Keratinocyte (primary cell): ENCODE measurements around the gene BCAT1. TPM values are rescaled to one million over a fixed set of nuclear protein-coding genes. Genes with fewer than 3 reads are reported as not detected.

Source experiments
- DNase-seq: peaks from one replicate; pipeline ENCODE4 v3.0.0-alpha.2; 2011; ENCODE audit warnings: low read depth, missing footprints, low spot score
- FAIRE-seq: peaks from 2 replicates; lab custom pipeline; 2011; peaks lifted over from hg19 to GRCh38; lab: Jason Lieb, UNC
- H2AFZ ChIP-seq: 2 replicates; pipeline ENCODE4 v1.6.0; 2012; ENCODE audit warnings: low read length, control low read depth, inconsistent platforms; ENCODE audit not compliant: control insufficient read depth
- H3K27ac ChIP-seq: 2 replicates; pipeline ENCODE4 v1.5.1; 2011; ENCODE audit warnings: low read length; ENCODE audit not compliant: control insufficient read depth, insufficient read depth
- H3K27me3 ChIP-seq: 3 replicates; pipeline ENCODE4 v1.6.0; 2011; ENCODE audit warnings: low read length; ENCODE audit not compliant: control insufficient read depth, insufficient read depth; ENCODE audit errors: extremely low read depth
- H3K36me3 ChIP-seq, 2 experiments: 2 replicates in 1 of 2; 3 replicates in 1 of 2; pipeline ENCODE4 v1.5.1; 2011; ENCODE audit warnings: low read length in 2 of 2, mild to moderate bottlenecking in 1 of 2; ENCODE audit not compliant: control insufficient read depth in 2 of 2, insufficient read depth in 2 of 2; ENCODE audit errors: extremely low read depth in 1 of 2
- H3K4me1 ChIP-seq: 3 replicates; pipeline ENCODE4 v1.5.1; 2011; ENCODE audit warnings: low read length; ENCODE audit not compliant: control insufficient read depth, insufficient read depth; ENCODE audit errors: extremely low read depth
- H3K4me2 ChIP-seq: 3 replicates; pipeline ENCODE4 v1.6.0; 2011; ENCODE audit warnings: low read depth, low read length; ENCODE audit not compliant: control insufficient read depth, insufficient read depth; ENCODE audit errors: extremely low read depth
- H3K4me3 ChIP-seq, 3 experiments: fragments of 200-600 bp in 1 of 3; sonication (generic) in 1 of 3; 2 replicates in 2 of 3; 3 replicates in 1 of 3; pipeline ENCODE4 v1.5.1; 2011 to 2016; ENCODE audit warnings: low read length in 3 of 3, mild to moderate bottlenecking in 3 of 3, control low read depth in 2 of 3, inconsistent platforms in 1 of 3, low read depth in 1 of 3, mixed read lengths in 1 of 3, mixed run types in 1 of 3, moderate library complexity in 1 of 3; ENCODE audit not compliant: control insufficient read depth in 2 of 3, insufficient read depth in 2 of 3; ENCODE audit errors: extremely low read depth in 1 of 3
- H3K79me2 ChIP-seq: 2 replicates; pipeline ENCODE4 v1.6.0; 2012; ENCODE audit warnings: low read length; ENCODE audit not compliant: control insufficient read depth, insufficient read depth
- H3K9ac ChIP-seq: 3 replicates; pipeline ENCODE4 v1.6.0; 2011; ENCODE audit warnings: low read length; ENCODE audit not compliant: control insufficient read depth, insufficient read depth; ENCODE audit errors: extremely low read depth
- H3K9me1 ChIP-seq: 3 replicates; pipeline ENCODE4 v1.6.0; 2011; ENCODE audit warnings: low read length; ENCODE audit not compliant: control insufficient read depth, insufficient read depth; ENCODE audit errors: extremely low read depth
- H3K9me3 ChIP-seq: 2 replicates; pipeline ENCODE4 v1.5.1; 2012; ENCODE audit warnings: low read depth, low read length; ENCODE audit not compliant: control insufficient read depth
- H4K20me1 ChIP-seq: 3 replicates; pipeline ENCODE4 v1.6.0; 2011; ENCODE audit warnings: low read length; ENCODE audit not compliant: control insufficient read depth, insufficient read depth; ENCODE audit errors: extremely low read depth
- CTCF ChIP-seq, 3 experiments: IDR thresholded peaks in 1 of 3; conservative IDR thresholded peaks in 1 of 3; optimal IDR thresholded peaks in 1 of 3; 2 replicates in 2 of 3; 3 replicates in 1 of 3; pipeline versions ENCODE3 to v1.5.1; 2011; ENCODE audit warnings: low read length in 3 of 3, mild to moderate bottlenecking in 3 of 3, moderate library complexity in 2 of 3, control low read depth in 1 of 3, inconsistent platforms in 1 of 3; ENCODE audit not compliant: insufficient read depth in 2 of 3; ENCODE audit errors: extremely low read depth in 1 of 3
- EZH2 ChIP-seq: IDR thresholded peaks from one replicate; pipeline ENCODE4 v1.6.1; 2012; ENCODE audit warnings: inconsistent platforms, mild to moderate bottlenecking, low read length, moderate library complexity
- dilution Hi-C: fragments of 300-500 bp; cut with MboI; formaldehyde crosslinking; loops from one replicate; pipeline ENCODE4 v1.7.0; 2020; ENCODE audit warnings: low sequenced_read_pairs; ENCODE audit not compliant: extremely low pct_ligation_motif_present
- polyA plus RNA-seq, 5 experiments: library from polyadenylated mRNA; depleted of rRNA in 3 of 5; stranded (reverse) in 3 of 5; stranded (forward) in 1 of 5; unstranded in 1 of 5; fragments of >200 nt; gene quantifications; 1 replicate in 1 of 5; 2 replicates in 3 of 5; 3 replicates in 1 of 5; pipeline versions ENCODE4 v1.2.1 to v1.2.3, GENCODE V29; 2011 to 2012; ENCODE audit warnings: missing spikeins in 2 of 5, low read depth in 1 of 5, low replicate concordance in 1 of 5

Gene BCAT1
- polyA plus RNA-seq, 1 donor (not counting 4 experiments of a cell fraction or from before 2014, with no cell fraction given): 6.5 TPM

GRCh38 chr12:24970177-24970576, 21.3 kb upstream of the BCAT1 start:
- DNase-seq (no peak), FAIRE-seq (no peak)

DNA sequence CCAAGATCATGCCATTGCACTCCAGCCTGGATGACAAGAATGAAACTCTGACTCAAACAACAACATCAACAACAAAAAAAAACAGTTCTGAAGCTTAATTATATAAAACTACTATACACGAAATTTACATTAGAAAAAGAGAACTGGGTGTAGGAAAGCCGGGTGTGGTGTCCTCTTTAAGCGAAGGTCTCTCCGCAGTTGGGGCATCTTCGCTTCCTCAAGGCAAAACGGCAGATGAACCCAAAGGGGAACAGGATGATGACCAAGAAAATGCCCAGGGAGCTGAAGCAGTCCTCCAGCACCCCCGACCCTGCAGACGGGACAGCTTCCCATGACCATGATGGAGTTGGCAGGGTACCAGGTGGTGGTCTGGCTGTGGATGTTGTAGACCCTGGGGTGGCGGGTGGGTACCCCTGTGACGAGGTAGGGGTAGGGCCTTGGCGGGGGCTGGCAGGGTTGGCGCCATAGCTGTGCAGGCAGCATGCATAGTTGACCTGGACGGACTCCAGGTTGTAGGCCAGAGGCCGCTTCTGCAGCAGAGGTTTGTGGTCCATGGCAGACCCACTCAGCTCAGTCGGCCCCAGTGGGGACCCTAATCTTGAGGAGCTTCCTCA, 18.2 kb upstream of the BCAT1 start:
- Histone ChIP-seq H3K36me3 (no peaks in the 10 kb centered on the region), H3K9me3 (no peaks in the 10 kb centered on the region), H2AFZ (no peak overlapping the region), H3K4me3 (no peak overlapping the region), H3K79me2 (no peaks in the 10 kb centered on the region), H3K9ac (no peak overlapping the region), H4K20me1 (no peaks in the 10 kb centered on the region), H3K9me1 (no peaks in the 10 kb centered on the region), H3K27ac (no peak overlapping the region), H3K27me3 (no peaks in the 10 kb centered on the region), H3K4me1 (peaks cover 1% of the 10 kb centered on the region), H3K4me2 (no peak overlapping the region)
- DNase-seq: no peak
- FAIRE-seq: no peak
- TF ChIP-seq CTCF (optimal IDR thresholded peaks at IDR 0.05 in 1 of 3, IDR thresholded peaks at IDR 0.05 in 1 of 3, conservative IDR thresholded peaks at IDR 0.05 in 1 of 3; ENCODE audit: extremely low read depth in 1 of 3, insufficient read depth in 2 of 3, low read length in 3 of 3): no peak
- no peak for TF ChIP-seq EZH2
- dilution Hi-C loops: no loop called here

More at GRCh38 chr12:24970177-24970576, 21.3 kb upstream of the BCAT1 start:
- no peaks in the 10 kb centered on the region for H3K9me3 ChIP-seq
- H3K27me3 ChIP-seq: no peaks in the 10 kb centered on the region
- H4K20me1 ChIP-seq: no peaks in the 10 kb centered on the region
- H3K9ac ChIP-seq: no peak overlapping the region
- H3K4me3 ChIP-seq: no peak overlapping the region
- no peaks in the 10 kb centered on the region for H3K9me1 ChIP-seq
- dilution Hi-C loops: no loop called here
- H3K79me2 ChIP-seq: no peaks in the 10 kb centered on the region
- no peak overlapping the region for H3K27ac ChIP-seq
- no peak for TF ChIP-seq CTCF (optimal IDR thresholded peaks at IDR 0.05 in 1 of 3, IDR thresholded peaks at IDR 0.05 in 1 of 3, conservative IDR thresholded peaks at IDR 0.05 in 1 of 3; ENCODE audit: extremely low read depth in 1 of 3, insufficient read depth in 2 of 3, low read length in 3 of 3)
- TF ChIP-seq EZH2: no peak
- H2AFZ ChIP-seq: no peak overlapping the region
- H3K4me2 ChIP-seq: no peak overlapping the region
- no peaks in the 10 kb centered on the region for H3K36me3 ChIP-seq
- no peaks in the 10 kb centered on the region for H3K4me1 ChIP-seq
